Measurements from ENCODE around the gene SUGCT. TPM values are rescaled to one million over a fixed set of nuclear protein-coding genes. Genes with fewer than 3 reads are reported as not detected.

The SUGCT gene
- total and polyA plus RNA-seq, 8 donors, result 2.0 to 4.2 (median 2.9) TPM

DNA sequence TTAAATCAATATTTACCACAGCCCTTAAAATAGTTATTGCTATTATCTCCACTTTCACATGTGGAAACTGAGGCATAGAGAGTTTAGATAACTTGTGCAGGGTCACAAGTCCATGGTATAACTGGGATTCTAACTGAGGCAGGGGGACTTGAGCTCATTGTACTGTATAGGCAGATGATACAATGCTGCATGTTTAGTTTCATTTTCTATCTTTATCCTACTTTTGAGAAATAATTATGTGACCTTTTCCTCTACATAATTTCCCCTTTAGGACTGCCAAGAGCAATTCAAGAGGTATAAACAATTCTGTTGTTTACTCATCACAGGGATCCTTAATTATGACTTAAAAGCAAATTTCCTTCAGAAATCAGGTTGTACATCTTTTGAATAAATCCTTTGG, 193.1 kb downstream of the SUGCT start:
- H3K9me3 ChIP-seq, result no peaks in the 10 kb centered on the region
- no peaks in the 10 kb centered on the region for H3K36me3 ChIP-seq
- TF ChIP-seq, protein P1, sequence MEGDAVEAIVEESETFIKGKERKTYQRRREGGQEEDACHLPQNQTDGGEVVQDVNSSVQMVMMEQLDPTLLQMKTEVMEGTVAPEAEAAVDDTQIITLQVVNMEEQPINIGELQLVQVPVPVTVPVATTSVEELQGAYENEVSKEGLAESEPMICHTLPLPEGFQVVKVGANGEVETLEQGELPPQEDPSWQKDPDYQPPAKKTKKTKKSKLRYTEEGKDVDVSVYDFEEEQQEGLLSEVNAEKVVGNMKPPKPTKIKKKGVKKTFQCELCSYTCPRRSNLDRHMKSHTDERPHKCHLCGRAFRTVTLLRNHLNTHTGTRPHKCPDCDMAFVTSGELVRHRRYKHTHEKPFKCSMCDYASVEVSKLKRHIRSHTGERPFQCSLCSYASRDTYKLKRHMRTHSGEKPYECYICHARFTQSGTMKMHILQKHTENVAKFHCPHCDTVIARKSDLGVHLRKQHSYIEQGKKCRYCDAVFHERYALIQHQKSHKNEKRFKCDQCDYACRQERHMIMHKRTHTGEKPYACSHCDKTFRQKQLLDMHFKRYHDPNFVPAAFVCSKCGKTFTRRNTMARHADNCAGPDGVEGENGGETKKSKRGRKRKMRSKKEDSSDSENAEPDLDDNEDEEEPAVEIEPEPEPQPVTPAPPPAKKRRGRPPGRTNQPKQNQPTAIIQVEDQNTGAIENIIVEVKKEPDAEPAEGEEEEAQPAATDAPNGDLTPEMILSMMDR (IDR thresholded peaks at IDR 0.05), result no peak
- H3K4me3 ChIP-seq, result no peak overlapping the region
- ATAC-seq, result no peak
- no peak overlapping the region for H3K27ac ChIP-seq
- no peak for DNase-seq
- no peaks in the 10 kb centered on the region for H3K27me3 ChIP-seq
- intact Hi-C loops (cut with DNase I), result no loop called here
- no peaks in the 10 kb centered on the region for H3K4me1 ChIP-seq

DNA sequence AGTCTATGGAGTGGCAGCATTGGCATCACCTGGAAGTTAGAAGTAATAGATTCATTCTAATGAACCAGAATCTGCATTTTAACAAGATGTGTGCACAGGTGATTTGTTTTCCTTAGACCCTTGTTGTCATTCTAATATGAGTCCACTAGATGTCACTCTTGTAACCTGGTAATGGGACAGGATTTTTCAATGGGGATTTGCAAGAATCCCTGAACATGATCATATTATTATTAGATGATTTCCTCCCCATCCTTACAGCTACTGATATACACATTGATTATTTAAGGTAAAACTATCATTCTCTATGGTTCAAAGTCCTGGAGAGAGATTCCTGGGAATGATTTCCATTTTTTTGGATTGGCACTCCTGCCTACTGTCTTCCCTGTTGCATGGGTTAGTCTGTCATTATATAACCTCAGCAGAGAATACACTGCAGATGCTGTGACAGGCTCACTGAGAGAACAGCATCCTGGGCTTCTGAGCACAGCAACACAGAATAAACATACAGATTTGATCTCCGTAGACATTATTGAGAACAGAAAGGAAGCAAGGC, 194.9 kb downstream of the SUGCT start:
- no peaks in the 10 kb centered on the region for H3K36me3 ChIP-seq
- intact Hi-C loops (cut with DNase I), result no loop called here
- H3K4me1 ChIP-seq, result no peaks in the 10 kb centered on the region
- DNase-seq, result peak in 2 of 4 donors; percentile 48 to 53
- H3K4me3 ChIP-seq, result no peak overlapping the region
- TF ChIP-seq, protein P1 (IDR thresholded peaks at IDR 0.05), result peak; percentile 55 to 67
- no peak overlapping the region for H3K27ac ChIP-seq
- H3K9me3 ChIP-seq, result no peaks in the 10 kb centered on the region
- no peaks in the 10 kb centered on the region for H3K27me3 ChIP-seq
- ATAC-seq, result peak; percentile 87

DNA sequence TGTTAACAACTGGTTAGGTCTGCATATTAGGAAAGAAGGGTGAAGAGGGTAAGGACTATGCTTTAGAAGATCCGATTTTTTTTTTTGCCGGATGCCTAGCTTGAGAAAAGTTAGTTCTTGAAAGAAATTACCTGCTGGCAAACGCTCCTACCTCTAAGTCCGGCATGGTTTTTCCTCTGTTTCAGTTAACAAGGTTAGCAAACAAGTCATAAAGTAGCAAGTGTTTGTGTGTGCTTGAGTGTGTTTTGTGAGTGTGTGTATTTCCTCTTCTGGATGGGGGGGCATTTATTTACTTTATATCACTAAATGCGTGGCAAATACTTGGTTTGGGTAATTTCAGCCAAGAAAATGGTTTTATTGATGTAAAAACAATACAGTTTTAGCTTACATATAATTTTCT, 195.6 kb downstream of the SUGCT start:
- no peaks in the 10 kb centered on the region for H3K27me3 ChIP-seq
- no peak overlapping the region for H3K27ac ChIP-seq
- ATAC-seq (no peak), DNase-seq (no peak)
- intact Hi-C loops (cut with DNase I), result no loop called here
- H3K9me3 ChIP-seq, result no peaks in the 10 kb centered on the region
- no peaks in the 10 kb centered on the region for H3K36me3 ChIP-seq
- H3K4me3 ChIP-seq, result no peak overlapping the region
- TF ChIP-seq, protein P1 (IDR thresholded peaks at IDR 0.05), result no peak
- H3K4me1 ChIP-seq, result no peaks in the 10 kb centered on the region

DNA sequence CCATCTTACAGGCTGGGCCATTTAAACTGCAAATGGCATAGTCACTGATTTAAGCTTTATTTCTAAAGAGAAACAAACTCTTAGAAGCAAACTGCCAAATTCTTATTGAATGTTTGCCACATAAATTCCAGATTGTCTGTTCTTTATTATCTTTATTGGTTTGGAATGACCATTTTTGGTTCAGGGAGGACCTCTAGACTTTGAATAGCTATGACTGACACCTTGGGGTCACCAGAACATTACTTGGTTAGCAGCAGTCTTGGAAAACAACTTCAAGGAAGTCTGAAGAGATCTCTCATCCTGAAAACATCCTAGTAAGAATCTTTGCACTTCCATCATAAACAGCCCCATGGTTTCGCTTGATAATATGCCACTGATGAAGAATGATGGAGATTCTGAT, 197.1 kb downstream of the SUGCT start:
- Histone ChIP-seq H3K36me3 (no peaks in the 10 kb centered on the region), H3K4me1 (no peaks in the 10 kb centered on the region), H3K27ac (no peak overlapping the region), H3K27me3 (no peaks in the 10 kb centered on the region), H3K4me3 (no peak overlapping the region), H3K9me3 (no peaks in the 10 kb centered on the region)
- intact Hi-C loops (cut with DNase I), result no loop called here
- ATAC-seq (no peak), DNase-seq (no peak)
- TF ChIP-seq, protein P1 (IDR thresholded peaks at IDR 0.05), result no peak

DNA sequence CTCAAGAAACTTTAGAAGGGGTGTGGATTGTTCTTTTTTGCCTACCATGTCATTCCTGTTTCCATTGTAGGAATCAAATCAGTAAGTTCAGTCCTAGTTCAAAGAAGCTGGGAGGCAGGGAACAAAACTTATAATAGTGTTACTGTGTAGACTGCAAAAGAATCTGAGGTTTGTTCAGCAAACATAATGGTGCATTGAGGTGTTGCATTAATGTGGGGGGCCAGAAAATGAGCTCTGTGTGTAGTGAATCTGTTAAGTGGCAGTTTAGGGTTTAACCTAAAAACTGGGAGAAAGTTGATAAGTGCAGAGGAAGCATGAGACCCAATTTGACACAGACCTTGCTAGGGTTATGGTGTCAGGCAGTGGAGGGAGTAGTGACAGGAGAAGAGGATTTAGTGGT, 197.7 kb downstream of the SUGCT start:
- DNase-seq, result no peak
- TF ChIP-seq, protein P1 (IDR thresholded peaks at IDR 0.05), result no peak
- H3K36me3 ChIP-seq, result no peaks in the 10 kb centered on the region
- peaks cover 0 to 2% of the 10 kb centered on the region in 2 donors for H3K9me3 ChIP-seq
- H3K27me3 ChIP-seq, result no peaks in the 10 kb centered on the region
- H3K4me1 ChIP-seq, result no peaks in the 10 kb centered on the region
- intact Hi-C loops (cut with DNase I), result no loop called here
- no peak overlapping the region for H3K27ac ChIP-seq
- H3K4me3 ChIP-seq, result no peak overlapping the region
- no peak for ATAC-seq

Measured in left lung (tissue), 10 donors.